Stimulated activated CD8-positive, alpha-beta memory T cell treated with anti-CD3 and anti-CD28 coated beads, Interleukin-12 subunit alpha, Interleukin-12 subunit beta, amount 100 ng/mL, for 4 hours (primary cell): Measurements from ENCODE around the gene SGTA.

Source experiments
- DNase-seq: peaks from one replicate; pipeline ENCODE4 v3.0.0-alpha.2; 2020; ENCODE audit warnings: low read depth

The SGTA gene

GRCh38 chr19:2770055-2771013 is 12.7 kb downstream of the SGTA start:
- no peak for DNase-seq

- DNase-seq: no peak
Observed at GRCh38 chr19:2769218-2769617, 13.9 kb downstream of the SGTA start.

GRCh38 chr19:2768365-2769132 is 14.5 kb downstream of the SGTA start:
- DNase-seq: no peak

GRCh38 chr19:2767688-2768087 is 15.4 kb downstream of the SGTA start:
- no peak for DNase-seq

- DNase-seq: no peak
Observed at GRCh38 chr19:2766594-2767372, 16.3 kb downstream of the SGTA start.

GRCh38 chr19:2765376-2765775 is 17.7 kb downstream of the SGTA start:
- DNase-seq: no peak

- DNase-seq: no peak
Observed at GRCh38 chr19:2764945-2765344, 18.1 kb downstream of the SGTA start.

GRCh38 chr19:2763687-2764086 is 19.4 kb downstream of the SGTA start:
- no peak for DNase-seq

- no peak for DNase-seq
Observed at GRCh38 chr19:2762783-2763496, 20.1 kb downstream of the SGTA start.

- DNase-seq: no peak
Observed at GRCh38 chr19:2761876-2762782, 20.9 kb downstream of the SGTA start.

- no peak for DNase-seq
Observed at GRCh38 chr19:2761309-2761677, 21.8 kb downstream of the SGTA start.

GRCh38 chr19:2759965-2760364 is 23.1 kb downstream of the SGTA start:
- DNase-seq: no peak

GRCh38 chr19:2759362-2759761 is 23.7 kb downstream of the SGTA start:
- DNase-seq: no peak

- DNase-seq: no peak
Observed at GRCh38 chr19:2758601-2759313, 24.3 kb downstream of the SGTA start.

- no peak for DNase-seq
Observed at GRCh38 chr19:2756921-2757881, 25.9 kb downstream of the SGTA start.

- DNase-seq: no peak
Observed at GRCh38 chr19:2756477-2756876, 26.6 kb downstream of the SGTA start.

- no peak for DNase-seq
Observed at GRCh38 chr19:2755811-2756210, 27.3 kb downstream of the SGTA start.

GRCh38 chr19:2755448-2755705 is 27.7 kb downstream of the SGTA start:
- DNase-seq: no peak
